ENCODE data around the gene TGOLN2. TPM values are rescaled to one million over a fixed set of nuclear protein-coding genes. Genes with fewer than 3 reads are reported as not detected.

Gene TGOLN2
- total and polyA plus RNA-seq, 2 of the 13 experiments (the other 11 are each of a cell fraction or from before 2014, with no cell fraction given), result 99.6 to 155 TPM

DNA sequence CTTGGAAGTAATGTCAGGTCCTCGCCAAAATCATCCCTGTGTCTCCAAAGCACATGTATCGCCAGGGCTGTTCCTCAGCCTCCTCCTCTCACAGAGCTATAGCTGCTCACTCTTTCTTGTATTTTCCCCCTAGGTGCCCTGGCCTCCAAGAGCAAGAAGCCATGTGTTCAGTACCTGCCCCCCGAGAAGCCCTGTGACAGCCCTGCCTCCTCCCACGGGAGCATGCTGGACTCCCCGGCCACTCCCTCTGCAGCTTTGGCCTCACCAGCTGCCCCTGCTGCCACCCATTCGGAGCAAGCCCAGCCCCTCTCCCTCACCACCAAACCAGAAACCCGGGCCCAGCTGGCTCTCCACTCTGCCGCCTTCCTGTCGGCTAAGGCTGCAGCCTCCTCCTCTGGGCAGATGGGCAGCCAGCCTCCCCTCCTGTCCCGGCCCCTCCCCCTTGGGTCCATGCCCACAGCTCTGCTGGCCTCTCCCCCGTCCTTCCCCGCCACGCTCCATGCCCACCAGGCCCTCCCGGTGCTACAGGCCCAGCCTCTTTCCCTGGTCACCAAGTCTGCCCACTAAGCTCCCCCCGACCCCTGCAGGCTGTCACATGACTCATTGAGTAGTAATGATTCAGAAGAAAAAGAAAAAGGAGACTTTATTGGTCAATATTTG lies 18.8 kb downstream of the TGOLN2 start (continued):
- TF ChIP-seq ZNF407 (CRISPR knock-in tag; IDR thresholded peaks at IDR 0.05; ENCODE audit: not compliant biosample characterization) (no peak), SRY (CRISPR knock-in tag; IDR thresholded peaks at IDR 0.05) (no peak), ZNF589 (CRISPR knock-in tag; conservative IDR thresholded peaks at IDR 0.05) (no peak), MATR3 (CRISPR knock-in tag; IDR thresholded peaks at IDR 0.05) (0 out of 2 replicates have a peak, but pooled peaks have one; percentile 29), NFYB (CRISPR knock-in tag; IDR thresholded peaks at IDR 0.05) (no peak), MEIS2 (CRISPR knock-in tag; IDR thresholded peaks at IDR 0.05) (peak; percentile 27; the same call in 1 of the 2 replicates), ZBTB10 (CRISPR knock-in tag; IDR thresholded peaks at IDR 0.05; ENCODE audit: borderline replicate concordance) (no peak), MIXL1 (CRISPR knock-in tag; IDR thresholded peaks at IDR 0.05) (no peak), SOX6 (IDR thresholded peaks at IDR 0.05) (no peak), SOX6 (CRISPR knock-in tag; IDR thresholded peaks at IDR 0.05) (peak; percentile 35), MAZ (IDR thresholded peaks at IDR 0.05; ENCODE audit: borderline replicate concordance, low read depth, low read length) (no peak), MAZ (CRISPR knock-in tag; IDR thresholded peaks at IDR 0.05; ENCODE audit: low read depth) (no peak), ZNF761 (CRISPR knock-in tag; conservative IDR thresholded peaks at IDR 0.05) (no peak), HDAC1 (CRISPR knock-in tag; IDR thresholded peaks at IDR 0.05) (no peak), DNMT1 (CRISPR knock-in tag; IDR thresholded peaks at IDR 0.05) (no peak), GABPA (IDR thresholded peaks at IDR 0.05; ENCODE audit: low read depth, low read length) (no peak), GABPA (CRISPR knock-in tag; IDR thresholded peaks at IDR 0.05; ENCODE audit: low read depth) (no peak)
- TF ChIP-seq, protein P1, sequence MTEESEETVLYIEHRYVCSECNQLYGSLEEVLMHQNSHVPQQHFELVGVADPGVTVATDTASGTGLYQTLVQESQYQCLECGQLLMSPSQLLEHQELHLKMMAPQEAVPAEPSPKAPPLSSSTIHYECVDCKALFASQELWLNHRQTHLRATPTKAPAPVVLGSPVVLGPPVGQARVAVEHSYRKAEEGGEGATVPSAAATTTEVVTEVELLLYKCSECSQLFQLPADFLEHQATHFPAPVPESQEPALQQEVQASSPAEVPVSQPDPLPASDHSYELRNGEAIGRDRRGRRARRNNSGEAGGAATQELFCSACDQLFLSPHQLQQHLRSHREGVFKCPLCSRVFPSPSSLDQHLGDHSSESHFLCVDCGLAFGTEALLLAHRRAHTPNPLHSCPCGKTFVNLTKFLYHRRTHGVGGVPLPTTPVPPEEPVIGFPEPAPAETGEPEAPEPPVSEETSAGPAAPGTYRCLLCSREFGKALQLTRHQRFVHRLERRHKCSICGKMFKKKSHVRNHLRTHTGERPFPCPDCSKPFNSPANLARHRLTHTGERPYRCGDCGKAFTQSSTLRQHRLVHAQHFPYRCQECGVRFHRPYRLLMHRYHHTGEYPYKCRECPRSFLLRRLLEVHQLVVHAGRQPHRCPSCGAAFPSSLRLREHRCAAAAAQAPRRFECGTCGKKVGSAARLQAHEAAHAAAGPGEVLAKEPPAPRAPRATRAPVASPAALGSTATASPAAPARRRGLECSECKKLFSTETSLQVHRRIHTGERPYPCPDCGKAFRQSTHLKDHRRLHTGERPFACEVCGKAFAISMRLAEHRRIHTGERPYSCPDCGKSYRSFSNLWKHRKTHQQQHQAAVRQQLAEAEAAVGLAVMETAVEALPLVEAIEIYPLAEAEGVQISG (CRISPR knock-in tag; IDR thresholded peaks at IDR 0.05), result no peak

Data from HepG2 (cell line).